ENCODE results near the gene PAQR5.
"Not testable (repeated sequence)": the region's sequence is repeated elsewhere in the genome, so short reads cannot be mapped to it uniquely, and the experiment has no call there.

The PAQR5 gene, protein sequence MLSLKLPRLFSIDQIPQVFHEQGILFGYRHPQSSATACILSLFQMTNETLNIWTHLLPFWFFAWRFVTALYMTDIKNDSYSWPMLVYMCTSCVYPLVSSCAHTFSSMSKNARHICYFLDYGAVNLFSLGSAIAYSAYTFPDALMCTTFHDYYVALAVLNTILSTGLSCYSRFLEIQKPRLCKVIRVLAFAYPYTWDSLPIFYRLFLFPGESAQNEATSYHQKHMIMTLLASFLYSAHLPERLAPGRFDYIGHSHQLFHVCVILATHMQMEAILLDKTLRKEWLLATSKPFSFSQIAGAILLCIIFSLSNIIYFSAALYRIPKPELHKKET

GRCh38 chr15:69298697-69299441 lies at the start of gene PAQR5:
Gene PAQR5, plus strand, starts transcription at chr15:69298912. Its CDS starts 61,169 bp downstream, at chr15:69360081.
- no peak for DNase-seq

DNA sequence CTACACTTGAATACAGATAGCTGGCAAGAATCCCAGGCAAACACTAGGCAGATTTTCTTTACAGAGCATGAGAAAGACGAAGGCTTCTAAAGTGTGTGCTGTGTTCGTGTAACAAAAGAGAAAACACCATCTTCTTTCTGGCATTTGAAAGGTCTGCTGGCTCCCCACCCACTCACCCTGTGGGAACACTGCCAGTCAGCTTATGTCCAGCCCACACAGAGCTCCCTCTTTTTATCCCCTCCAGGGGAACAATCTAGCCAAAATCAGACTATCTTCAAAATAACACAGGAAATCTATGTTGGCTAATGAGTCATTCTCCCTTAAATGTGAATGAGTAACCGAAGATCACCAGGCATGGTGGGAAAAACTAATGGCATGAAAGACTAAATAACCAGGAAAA lies 45.6 kb upstream of the PAQR5 start:
- DNase-seq: no peak

DNA sequence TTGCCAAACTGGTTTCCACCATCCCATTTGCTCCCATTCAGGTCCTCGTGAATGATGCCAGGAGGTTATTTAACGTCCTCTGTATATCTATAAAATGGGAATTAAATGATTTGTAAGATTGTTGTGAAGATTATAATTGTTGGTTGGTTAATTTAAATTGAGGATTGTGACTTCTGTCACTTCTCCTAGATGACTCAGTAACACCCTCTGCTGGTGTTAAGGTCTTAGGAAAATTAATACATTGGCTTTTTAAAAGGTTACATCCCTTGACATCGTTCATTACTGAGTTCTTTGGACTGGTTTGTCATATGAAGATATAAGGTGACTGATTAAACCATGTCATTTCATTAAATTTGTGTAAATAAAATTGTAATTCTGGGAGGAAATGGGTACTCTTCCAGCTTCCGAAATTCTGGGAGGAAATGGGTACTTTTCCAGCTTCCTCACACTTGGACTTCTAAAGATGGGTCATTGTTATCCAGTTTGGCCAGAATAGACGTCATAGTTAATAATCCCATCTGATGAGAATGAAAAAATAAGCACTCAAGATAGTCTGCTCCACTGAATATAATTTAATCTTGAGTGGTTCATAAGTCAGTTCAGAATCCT lies 33.3 kb upstream of the PAQR5 start:
- peak in 1 of 2 donors; percentile 36 for DNase-seq

DNA sequence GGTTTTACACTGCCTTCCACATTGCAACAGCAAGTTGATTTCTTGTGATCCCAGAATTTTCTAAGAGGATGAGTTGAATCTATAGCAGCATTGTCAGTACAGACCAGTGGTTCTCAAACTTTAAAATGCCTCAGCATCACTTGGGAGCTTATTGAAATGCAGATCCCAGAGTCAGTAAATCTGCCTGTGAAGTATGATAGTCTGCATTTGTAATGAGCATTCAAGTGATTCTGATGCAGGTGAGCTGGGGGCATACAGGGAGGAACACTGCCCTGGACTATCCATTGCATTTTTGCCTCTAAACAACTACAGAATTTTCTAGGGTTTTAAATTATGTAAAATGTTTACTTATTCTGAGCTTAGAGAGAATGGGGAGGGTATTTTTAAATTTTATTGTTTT lies 27.5 kb upstream of the PAQR5 start:
- DNase-seq: no peak

DNA sequence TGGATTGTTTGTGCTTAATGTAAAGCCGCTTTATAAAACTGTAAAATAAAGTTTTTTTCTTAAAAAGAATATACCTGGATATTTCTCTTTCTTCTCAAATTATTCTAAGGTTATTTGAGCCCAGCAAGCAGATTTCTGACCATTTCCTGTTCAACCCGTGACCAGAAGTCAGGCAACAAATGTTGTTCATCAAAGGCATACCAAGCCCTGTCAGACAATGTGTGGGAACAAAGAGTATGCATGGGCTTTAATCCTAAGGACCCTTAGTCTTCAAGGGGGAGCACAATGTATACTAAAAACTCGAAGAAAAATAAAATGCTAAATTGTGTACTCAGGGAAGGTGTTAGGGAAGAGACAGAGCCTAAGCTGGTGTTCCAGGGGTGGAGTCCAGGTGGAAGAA lies 26.6 kb upstream of the PAQR5 start:
- DNase-seq: no peak

DNA sequence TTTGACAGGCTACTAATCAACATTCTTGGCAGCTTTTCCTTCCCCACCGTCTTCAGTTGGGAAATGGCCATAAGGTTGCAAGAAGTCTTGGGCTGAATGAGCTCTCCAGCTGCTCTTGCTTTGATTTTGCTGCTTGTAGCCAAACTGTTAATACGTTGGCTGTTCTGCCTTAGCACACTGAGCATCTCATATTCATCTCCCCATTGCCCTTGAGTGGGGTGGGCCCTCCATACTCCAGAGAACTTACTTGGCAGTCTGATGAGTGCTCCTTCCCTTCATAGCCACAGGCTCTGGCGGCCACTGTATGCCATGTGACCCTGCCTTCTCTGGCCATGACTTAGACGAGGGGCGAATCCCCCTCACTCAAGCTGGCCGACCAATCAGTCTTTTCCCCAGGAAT lies 25.8 kb upstream of the PAQR5 start:
- no peak for DNase-seq

DNA sequence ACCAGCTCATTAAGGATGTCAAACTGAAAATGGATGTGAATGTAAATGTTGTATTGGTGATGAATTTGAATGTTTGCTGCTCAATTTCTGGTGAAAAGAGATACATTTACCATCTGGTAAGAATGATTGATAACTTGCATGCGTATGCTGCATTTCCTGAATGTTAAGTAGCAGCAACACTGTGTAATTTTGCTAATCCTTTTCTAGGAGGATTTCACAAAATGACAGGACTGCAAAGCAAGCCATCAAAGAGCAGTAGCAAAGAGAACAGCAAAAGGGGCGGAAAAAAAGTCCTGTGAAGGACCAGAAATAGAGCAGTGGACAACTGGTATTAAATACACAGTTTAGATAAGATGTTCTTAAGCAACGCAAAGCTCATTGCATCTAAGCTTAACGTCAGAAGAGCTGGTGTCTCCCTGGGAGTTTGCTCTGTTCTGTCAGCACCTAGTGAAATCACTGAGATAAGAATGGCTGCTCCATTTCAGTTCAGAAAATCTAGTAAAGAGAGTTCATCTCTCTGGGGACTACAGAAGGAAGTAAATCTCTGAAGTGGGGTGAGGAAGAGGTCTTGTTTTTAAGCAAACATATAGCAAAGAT lies 23.5 kb upstream of the PAQR5 start:
- no peak for DNase-seq

- no peak for DNase-seq
These were observed 22.7 kb upstream of the PAQR5 start for GRCh38 chr15:69275933-69276560.

GRCh38 chr15:69277316-69277715 lies 21.4 kb upstream of the PAQR5 start:
- no peak for DNase-seq

GRCh38 chr15:69279636-69280035 lies 19.1 kb upstream of the PAQR5 start:
- no peak for DNase-seq

DNA sequence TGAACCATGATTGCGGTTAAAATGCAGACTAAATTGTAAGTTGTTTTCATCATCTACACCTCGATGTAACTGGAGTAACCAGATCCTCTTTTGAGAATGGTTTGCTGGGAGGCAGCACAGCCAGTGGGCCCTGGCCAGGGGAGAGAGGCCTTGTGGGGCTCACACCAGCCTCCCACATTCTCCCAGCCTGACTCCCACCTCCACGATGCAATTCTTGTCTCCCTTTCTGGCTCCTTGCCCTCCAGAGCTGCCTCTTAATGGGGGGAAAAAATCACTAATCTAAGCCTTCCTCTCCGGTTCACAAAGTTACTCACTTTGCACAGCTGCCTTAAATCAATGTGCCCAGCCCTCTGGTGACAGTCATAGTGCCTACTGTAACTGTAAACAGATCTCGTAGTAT lies 17.9 kb upstream of the PAQR5 start:
- no peak for DNase-seq

GRCh38 chr15:69282104-69282743 lies 16.5 kb upstream of the PAQR5 start:
- no peak for DNase-seq

- no peak for DNase-seq
These were observed 12.9 kb upstream of the PAQR5 start for GRCh38 chr15:69285834-69286233.

GRCh38 chr15:69288011-69288410 lies 10.7 kb upstream of the PAQR5 start:
- no peak for DNase-seq

DNA sequence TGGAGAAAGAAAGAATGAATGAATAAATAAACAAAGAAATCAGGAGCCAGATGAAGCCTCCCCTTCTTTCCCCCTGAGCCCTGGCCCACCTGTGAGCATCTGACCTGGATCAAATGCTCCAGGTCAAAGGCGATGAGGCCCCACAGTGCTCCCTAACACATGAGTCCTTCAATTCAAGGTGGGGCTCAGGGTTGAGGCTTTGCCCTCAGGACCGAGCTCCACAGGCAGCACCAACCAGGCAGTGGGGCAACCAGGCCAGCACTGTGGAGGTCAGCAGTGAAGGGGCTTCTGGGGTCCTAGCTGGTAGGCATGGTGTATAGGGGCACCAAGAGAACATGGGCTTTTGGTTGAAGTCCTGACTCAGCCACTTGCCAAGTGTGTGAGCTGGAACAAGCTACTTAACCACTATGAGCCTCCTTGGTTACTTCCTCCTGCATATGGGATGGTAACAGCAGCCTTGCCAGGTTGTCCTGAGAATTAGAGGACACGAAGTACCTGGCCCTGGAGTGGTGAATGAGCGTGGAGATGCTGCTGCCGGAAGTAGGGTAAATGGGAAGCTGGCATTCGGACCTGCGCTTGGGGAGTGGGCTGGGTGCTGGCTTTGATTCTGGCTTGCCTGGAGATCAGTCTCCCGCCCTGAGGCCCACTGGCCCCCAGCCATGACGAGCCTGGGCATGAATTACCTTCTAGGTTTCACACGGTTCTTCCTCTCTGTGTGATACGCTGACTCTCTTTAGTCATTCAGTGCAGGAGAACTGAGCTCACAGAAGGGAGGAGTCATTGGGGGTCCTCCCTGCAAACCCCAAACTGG lies 10.0 kb upstream of the PAQR5 start:
- no peak for DNase-seq

GRCh38 chr15:69289342-69290146 lies 9.2 kb upstream of the PAQR5 start:
- no peak for DNase-seq

- DNase-seq: no peak
These were observed 8.2 kb upstream of the PAQR5 start for GRCh38 chr15:69290346-69291164.

DNA sequence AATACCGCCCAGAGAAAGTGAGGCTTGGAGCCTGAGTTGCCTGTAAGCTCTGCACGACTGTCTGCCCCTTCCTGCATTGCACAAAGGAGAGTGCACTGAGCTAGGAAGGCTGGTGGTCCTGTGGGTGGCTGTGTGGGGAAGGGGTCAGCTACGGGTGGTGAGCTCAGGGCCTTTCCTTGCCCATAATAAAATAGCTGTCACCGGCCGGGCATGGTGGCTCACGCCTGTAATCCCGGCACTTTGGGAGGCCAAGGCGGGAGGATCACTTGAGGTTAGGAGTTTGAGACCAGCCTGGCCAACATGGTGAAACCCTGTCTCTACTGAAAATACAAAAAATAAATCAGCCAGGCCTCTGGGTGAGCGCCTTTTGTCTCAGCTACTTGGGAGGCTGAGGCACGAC lies 7.1 kb upstream of the PAQR5 start:
- DNase-seq: not testable (repeated sequence)

- DNase-seq: no peak
These were observed 5.8 kb upstream of the PAQR5 start for GRCh38 chr15:69292826-69293420.
